NT2/D1 (cell line): Measurements from ENCODE around the gene WFDC11.

Experiments
- DNase-seq: peaks from one replicate; pipeline ENCODE4 v3.0.0-alpha.2; 2011; ENCODE audit warnings: low read depth, low spot score
- H3K27me3 ChIP-seq: 2 replicates; pipeline ENCODE4 v1.6.0; 2011; ENCODE audit warnings: mild to moderate bottlenecking; ENCODE audit not compliant: insufficient read length, insufficient read depth
- H3K36me3 ChIP-seq: 2 replicates; pipeline ENCODE4 v1.6.1; 2011; ENCODE audit warnings: mild to moderate bottlenecking, low read length, mixed read lengths; ENCODE audit not compliant: insufficient read depth, insufficient read length
- H3K4me1 ChIP-seq: 2 replicates; pipeline ENCODE4 v1.5.1; 2011; ENCODE audit not compliant: insufficient read depth, insufficient read length
- H3K4me3 ChIP-seq: 2 replicates; pipeline ENCODE4 v1.5.1; 2011; ENCODE audit warnings: low read depth; ENCODE audit not compliant: insufficient read length
- H3K9ac ChIP-seq: 2 replicates; pipeline ENCODE4 v1.6.0; 2011; ENCODE audit warnings: low read depth; ENCODE audit not compliant: insufficient read length
- H3K9me3 ChIP-seq: 2 replicates; pipeline ENCODE4 v1.5.1; 2011; ENCODE audit warnings: mild to moderate bottlenecking, low read length; ENCODE audit not compliant: insufficient read depth
- SUZ12 ChIP-seq: IDR thresholded peaks from 2 replicates; pipeline ENCODE4 v1.6.1; 2011; ENCODE audit not compliant: insufficient read length, insufficient read depth; ENCODE audit errors: extremely low read depth
- YY1 ChIP-seq: IDR thresholded peaks from 2 replicates; pipeline ENCODE4 v1.6.1; 2011; ENCODE audit not compliant: insufficient read length, insufficient read depth
- ZNF274 ChIP-seq: IDR thresholded peaks from 2 replicates; pipeline ENCODE4 v1.6.1; 2011; ENCODE audit warnings: mild to moderate bottlenecking, low read depth, low read length

The WFDC11 gene

DNA sequence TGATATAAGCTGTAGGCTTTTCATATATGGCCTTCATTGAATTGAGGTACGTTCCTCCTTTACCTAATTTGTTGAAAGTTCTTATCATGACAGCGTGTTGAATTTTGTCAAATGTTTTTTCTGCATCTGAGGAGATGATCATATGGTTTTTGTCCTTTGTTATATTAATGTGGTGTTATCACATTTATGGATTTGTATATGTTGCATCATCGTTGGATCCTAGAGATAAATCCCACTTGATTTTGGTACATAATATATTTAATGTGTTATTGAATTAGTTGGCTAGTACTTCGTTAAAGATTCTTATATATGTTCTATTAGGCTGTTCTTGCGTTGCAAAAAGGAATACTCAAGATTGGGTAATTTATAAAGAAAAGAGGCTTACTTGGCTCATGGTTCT is 30.4 kb downstream of the WFDC11 start:
- Histone ChIP-seq H3K9me3 (no peaks in the 10 kb centered on the region; the same call in none of the 2 replicates), H3K4me3 (no peak overlapping the region), H3K4me1 (no peaks in the 10 kb centered on the region), H3K36me3 (no peaks in the 10 kb centered on the region), H3K27me3 (no peaks in the 10 kb centered on the region), H3K9ac (no peak overlapping the region)
- DNase-seq = no peak
- TF ChIP-seq YY1 = no peak
- no peak for TF ChIP-seq ZNF274
- TF ChIP-seq SUZ12 = no peak

DNA sequence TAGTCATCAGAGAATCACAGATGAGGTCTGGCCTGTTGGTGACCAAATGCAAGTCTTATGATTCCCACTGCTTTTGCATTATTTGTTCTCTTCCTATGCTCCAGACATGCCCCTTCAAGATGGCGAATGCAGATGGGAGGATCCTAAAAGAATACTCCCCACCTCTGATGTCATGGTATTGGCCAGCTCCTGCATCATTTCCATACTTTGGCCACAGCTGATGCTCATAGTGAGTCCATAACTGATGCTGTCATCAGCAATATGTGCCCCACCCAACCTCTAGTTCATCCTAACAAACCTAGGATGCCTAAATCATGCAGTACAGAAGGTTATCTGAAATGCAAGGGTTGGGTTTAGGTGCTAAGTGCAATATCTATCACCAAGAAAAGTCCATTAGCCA is 33.5 kb downstream of the WFDC11 start:
- TF ChIP-seq YY1 = no peak
- Histone ChIP-seq H3K4me1 (no peaks in the 10 kb centered on the region), H3K36me3 (no peaks in the 10 kb centered on the region), H3K4me3 (no peak overlapping the region), H3K27me3 (no peaks in the 10 kb centered on the region), H3K9ac (no peak overlapping the region), H3K9me3 (no peaks in the 10 kb centered on the region; the same call in 1 of the 2 replicates)
- DNase-seq = no peak

DNA sequence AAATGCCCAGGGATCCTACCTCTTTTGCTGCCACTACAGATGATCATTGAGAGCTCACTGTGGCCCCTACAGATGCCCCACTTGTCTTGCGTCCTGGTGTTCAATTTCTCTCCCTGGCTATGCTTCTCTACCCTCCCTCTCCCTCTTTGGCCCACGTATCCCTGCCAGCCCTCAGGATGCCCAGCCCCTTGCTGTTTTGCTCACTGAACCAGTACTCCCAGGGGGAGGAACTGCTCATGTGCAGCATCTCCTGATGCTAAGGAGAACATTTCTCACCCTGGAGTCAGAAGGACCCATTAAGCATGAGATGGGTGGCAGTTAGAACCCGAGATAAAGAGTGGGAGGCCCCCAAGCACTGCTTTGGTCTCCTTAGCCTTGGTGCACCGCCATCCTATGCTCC is 38.9 kb downstream of the WFDC11 start, which contains the start of gene WFDC9:
TSS of gene WFDC9 (minus strand) at position 101 of the 400 bp plus-strand sequence. CDS start 21,103 bp downstream, outside the sequence.
- Histone ChIP-seq H3K9me3 (no peaks in the 10 kb centered on the region), H3K9ac (no peak within 1 kb of the TSS), H3K4me1 (no peaks in the 10 kb centered on the region), H3K4me3 (no peak within 1 kb of the TSS), H3K36me3 (no peaks in the 10 kb centered on the region), H3K27me3 (no peaks in the 10 kb centered on the region)
- no peak for DNase-seq
- TF ChIP-seq YY1 = no peak
- no peak for TF ChIP-seq SUZ12
- TF ChIP-seq ZNF274 = no peak

DNA sequence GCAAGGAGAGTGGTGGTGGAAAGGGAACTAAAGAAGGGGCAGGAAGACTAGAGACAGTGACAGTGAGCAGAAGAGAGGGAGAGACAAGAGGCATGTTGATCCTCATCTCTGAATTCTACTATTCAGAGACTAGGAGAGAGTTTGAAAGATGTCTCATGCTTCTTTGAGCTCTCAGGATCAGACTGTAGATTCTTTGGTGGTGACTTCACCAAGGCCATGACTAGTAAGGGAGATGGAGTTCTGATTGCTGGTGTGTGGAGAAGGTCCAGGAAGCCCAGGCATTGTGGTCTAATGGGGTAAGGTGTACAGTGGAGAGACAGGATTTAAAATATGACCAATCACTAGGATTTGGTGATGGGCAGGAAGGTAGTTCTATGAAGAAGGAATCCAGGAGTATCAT is 39.7 kb downstream of the WFDC11 start:
- Histone ChIP-seq H3K36me3 (no peaks in the 10 kb centered on the region), H3K27me3 (no peaks in the 10 kb centered on the region), H3K9ac (no peak overlapping the region), H3K4me1 (no peaks in the 10 kb centered on the region), H3K4me3 (no peak overlapping the region), H3K9me3 (no peaks in the 10 kb centered on the region)
- TF ChIP-seq ZNF274 (no peak), SUZ12 (no peak), YY1 (no peak)
- DNase-seq = no peak

DNA sequence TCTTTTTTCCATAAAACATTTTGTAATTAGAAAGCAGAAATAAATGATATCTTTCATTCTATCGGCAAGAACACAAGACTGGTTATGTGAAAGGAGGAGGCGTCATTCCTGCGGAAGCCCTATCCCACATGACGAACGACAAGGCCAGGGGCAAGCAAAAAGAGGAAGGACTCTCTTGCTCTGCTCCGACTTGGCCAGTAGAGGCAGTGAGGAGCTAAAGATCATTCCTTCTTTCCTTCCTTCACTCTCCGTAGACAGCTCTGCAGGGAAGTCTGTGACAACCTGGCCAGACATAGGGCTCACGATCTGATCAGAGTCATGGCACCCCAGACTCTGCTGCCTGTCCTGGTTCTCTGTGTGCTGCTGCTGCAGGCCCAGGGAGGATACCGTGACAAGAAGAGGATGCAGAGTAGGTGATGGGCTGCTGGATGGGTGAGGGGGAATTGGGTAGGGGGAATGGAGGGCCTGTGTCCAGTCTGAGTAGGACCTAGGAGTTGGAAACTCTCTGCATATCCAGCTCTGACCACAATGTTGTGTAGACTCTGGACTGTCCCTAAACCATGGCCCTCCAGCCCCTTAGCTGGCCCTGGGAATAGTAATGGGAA is 40.4 kb downstream of the WFDC11 start, which contains the start of gene WFDC10A:
TSS of gene WFDC10A (plus strand) at position 244 of the 605 bp plus-strand sequence. CDS start at position 319, 75 bp downstream.
- Histone ChIP-seq H3K9me3 (no peaks in the 10 kb centered on the region), H3K27me3 (no peaks in the 10 kb centered on the region), H3K36me3 (no peaks in the 10 kb centered on the region), H3K4me1 (no peaks in the 10 kb centered on the region), H3K4me3 (no peak within 1 kb of the TSS), H3K9ac (peak within 1 kb of the TSS; percentile 51)
- DNase-seq = peak; percentile 78
- TF ChIP-seq ZNF274 (no peak), YY1 (no peak), SUZ12 (no peak)

DNA sequence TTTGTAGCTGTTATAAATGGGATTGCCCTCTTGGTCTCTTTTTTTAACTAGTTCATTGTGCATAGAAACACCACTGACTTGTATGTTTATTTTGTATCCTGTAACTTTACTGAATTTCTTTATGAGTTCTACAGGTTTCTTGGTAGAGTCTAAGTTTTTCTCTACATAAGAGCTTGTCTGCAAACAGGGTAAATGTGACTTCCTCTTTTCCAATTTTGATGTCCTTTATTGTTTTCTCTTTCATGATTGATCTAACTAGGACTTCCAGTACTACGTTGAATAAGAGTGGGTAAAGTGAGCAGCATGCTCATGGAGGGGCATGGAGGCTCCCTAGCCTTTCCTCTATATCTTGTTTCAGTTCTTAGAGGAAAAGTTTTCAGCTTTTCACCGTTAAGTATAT is 43.5 kb downstream of the WFDC11 start:
- DNase-seq = no peak
- Histone ChIP-seq H3K9me3 (no peaks in the 10 kb centered on the region), H3K4me3 (no peak overlapping the region), H3K36me3 (no peaks in the 10 kb centered on the region), H3K27me3 (no peaks in the 10 kb centered on the region), H3K4me1 (no peaks in the 10 kb centered on the region), H3K9ac (no peak overlapping the region)
- no peak for TF ChIP-seq SUZ12
- TF ChIP-seq YY1 = no peak
- no peak for TF ChIP-seq ZNF274

DNA sequence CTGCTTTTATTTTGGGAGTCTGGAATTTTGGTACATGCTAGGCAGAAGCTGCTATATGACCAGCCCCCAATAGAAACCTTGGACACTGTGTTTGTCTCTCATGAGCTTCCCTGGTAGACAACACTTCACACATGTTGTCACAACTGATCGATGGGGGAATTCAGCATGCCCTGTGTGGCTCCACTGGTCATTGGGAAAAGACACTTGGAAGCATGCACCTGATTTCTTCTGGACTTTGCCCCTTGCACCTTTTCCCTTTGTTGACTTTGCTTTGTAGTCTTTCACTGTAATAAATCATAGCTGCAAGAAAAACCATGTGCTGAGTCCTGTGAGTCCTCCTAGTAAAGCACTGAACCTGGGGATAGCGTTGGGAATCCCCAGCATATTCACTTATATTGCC is 48.4 kb downstream of the WFDC11 start:
- Histone ChIP-seq H3K4me3 (no peak overlapping the region), H3K36me3 (no peaks in the 10 kb centered on the region), H3K27me3 (no peaks in the 10 kb centered on the region), H3K9me3 (no peaks in the 10 kb centered on the region), H3K9ac (no peak overlapping the region), H3K4me1 (no peaks in the 10 kb centered on the region)
- no peak for TF ChIP-seq YY1
- no peak for TF ChIP-seq ZNF274
- TF ChIP-seq SUZ12 = no peak
- no peak for DNase-seq
